HCT116 (cell line): ENCODE measurements around the gene EVPLL.
"Not testable (repeated sequence)": the region's sequence is repeated elsewhere in the genome, so short reads cannot be mapped to it uniquely, and the experiment has no call there.

Source experiments
- ATF3 ChIP-seq: IDR thresholded peaks from 2 replicates; pipeline ENCODE4 v1.6.1; 2012
- CBX3 ChIP-seq: IDR thresholded peaks from 2 replicates; pipeline ENCODE4 v1.6.1; 2012; ENCODE audit warnings: low read depth
- CEBPB ChIP-seq: IDR thresholded peaks from 2 replicates; pipeline ENCODE4 v1.6.1; 2012; ENCODE audit warnings: low read depth
- EZH2 ChIP-seq: fragments of 200-600 bp; sonication (generic); IDR thresholded peaks from 2 replicates; pipeline ENCODE4 v1.6.1; 2017; ENCODE audit warnings: antibody characterized with exemption, mixed run types
- EZH2phosphoT487 ChIP-seq: fragments of 200-600 bp; IDR thresholded peaks from 2 replicates; pipeline ENCODE4 v1.6.1; 2018; ENCODE audit warnings: antibody characterized with exemption, borderline replicate concordance
- FOSL1 ChIP-seq: IDR thresholded peaks from 2 replicates; pipeline ENCODE4 v1.6.1; 2012; ENCODE audit warnings: low read depth
- POLR2A ChIP-seq: IDR thresholded peaks from 2 replicates; pipeline ENCODE4 v1.7.0; 2011; ENCODE audit warnings: borderline replicate concordance; ENCODE audit not compliant: insufficient read depth, insufficient read length; ENCODE audit errors: extremely low read depth
- POLR2AphosphoS5 ChIP-seq: IDR thresholded peaks from 2 replicates; pipeline ENCODE4 v1.6.1; 2011; ENCODE audit warnings: mild to moderate bottlenecking, low read depth, low read length, moderate library complexity
- SP1 ChIP-seq: IDR thresholded peaks from 2 replicates; pipeline ENCODE4 v1.6.1; 2012; ENCODE audit warnings: low read depth
- YY1 ChIP-seq: IDR thresholded peaks from 2 replicates; pipeline ENCODE4 v1.6.1; 2011; ENCODE audit warnings: low read length, low read depth, moderate library complexity, mild to moderate bottlenecking; ENCODE audit not compliant: insufficient replicate concordance; ENCODE audit errors: extremely low read depth
- TF ChIP-seq, protein P1 (sequence below), 3 experiments: fragments of 200-600 bp in 1 of 3; sonication (generic) in 1 of 3; IDR thresholded peaks in 2 of 3; conservative IDR thresholded peaks in 1 of 3; 2 replicates each; pipeline ENCODE4 v1.5.1; 2012 to 2017; ENCODE audit warnings: low read depth in 2 of 3, low read length in 2 of 3, antibody characterized with exemption in 1 of 3, borderline replicate concordance in 1 of 3, control low read depth in 1 of 3, mild to moderate bottlenecking in 1 of 3, mixed read lengths in 1 of 3, mixed run types in 1 of 3, moderate library complexity in 1 of 3; ENCODE audit not compliant: insufficient read depth in 1 of 3
- TF ChIP-seq, protein P2 (sequence below): IDR thresholded peaks from 2 replicates; pipeline ENCODE4 v1.6.1; 2012

DNA sequence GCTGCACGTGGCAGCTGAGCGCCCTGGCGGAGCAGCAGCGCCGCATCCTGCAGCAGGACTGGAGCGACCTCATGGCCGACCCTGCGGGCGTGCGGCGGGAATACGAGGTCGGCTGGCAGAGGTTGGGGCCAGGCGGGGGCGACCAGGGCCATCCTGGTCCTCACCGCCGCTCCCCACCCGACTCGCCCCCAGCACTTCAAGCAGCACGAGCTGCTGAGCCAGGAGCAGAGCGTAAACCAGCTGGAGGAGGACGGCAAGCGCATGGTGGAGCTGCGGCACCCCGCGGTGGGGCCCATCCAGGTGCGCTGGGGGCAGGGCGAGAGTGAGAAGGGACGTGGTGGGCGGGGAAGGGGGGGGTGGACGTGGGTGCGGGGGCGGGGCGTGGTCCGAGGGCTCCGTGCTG lies 5.5 kb downstream of the EVPLL start:
- TF ChIP-seq, protein P1, sequence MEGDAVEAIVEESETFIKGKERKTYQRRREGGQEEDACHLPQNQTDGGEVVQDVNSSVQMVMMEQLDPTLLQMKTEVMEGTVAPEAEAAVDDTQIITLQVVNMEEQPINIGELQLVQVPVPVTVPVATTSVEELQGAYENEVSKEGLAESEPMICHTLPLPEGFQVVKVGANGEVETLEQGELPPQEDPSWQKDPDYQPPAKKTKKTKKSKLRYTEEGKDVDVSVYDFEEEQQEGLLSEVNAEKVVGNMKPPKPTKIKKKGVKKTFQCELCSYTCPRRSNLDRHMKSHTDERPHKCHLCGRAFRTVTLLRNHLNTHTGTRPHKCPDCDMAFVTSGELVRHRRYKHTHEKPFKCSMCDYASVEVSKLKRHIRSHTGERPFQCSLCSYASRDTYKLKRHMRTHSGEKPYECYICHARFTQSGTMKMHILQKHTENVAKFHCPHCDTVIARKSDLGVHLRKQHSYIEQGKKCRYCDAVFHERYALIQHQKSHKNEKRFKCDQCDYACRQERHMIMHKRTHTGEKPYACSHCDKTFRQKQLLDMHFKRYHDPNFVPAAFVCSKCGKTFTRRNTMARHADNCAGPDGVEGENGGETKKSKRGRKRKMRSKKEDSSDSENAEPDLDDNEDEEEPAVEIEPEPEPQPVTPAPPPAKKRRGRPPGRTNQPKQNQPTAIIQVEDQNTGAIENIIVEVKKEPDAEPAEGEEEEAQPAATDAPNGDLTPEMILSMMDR (IDR thresholded peaks at IDR 0.05 in 2 of 3, conservative IDR thresholded peaks at IDR 0.05 in 1 of 3; ENCODE audit: borderline replicate concordance in 1 of 3, insufficient read depth in 1 of 3, low read depth in 2 of 3, low read length in 2 of 3) = not testable (repeated sequence)
- TF ChIP-seq POLR2A, CEBPB, CBX3, SP1, EZH2phosphoT487, YY1, EZH2, POLR2AphosphoS5, ATF3, FOSL1: not testable (repeated sequence)
- TF ChIP-seq, protein P2, sequence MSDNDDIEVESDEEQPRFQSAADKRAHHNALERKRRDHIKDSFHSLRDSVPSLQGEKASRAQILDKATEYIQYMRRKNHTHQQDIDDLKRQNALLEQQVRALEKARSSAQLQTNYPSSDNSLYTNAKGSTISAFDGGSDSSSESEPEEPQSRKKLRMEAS = not testable (repeated sequence)
